ENCODE data around the gene ZFP36L1. TPM values are rescaled to one million over a fixed set of nuclear protein-coding genes. Genes with fewer than 3 reads are reported as not detected.

The ZFP36L1 gene
- total and polyA plus RNA-seq, 10 of the 15 experiments (the other 5 are each of a cell fraction or from before 2014, with no cell fraction given) = 22.0 to 184 (median 66.1) TPM

- Histone ChIP-seq H2AFZ (ENCODE audit: control insufficient read depth, low read depth, low read length) (no peak overlapping the region), H3K27me3 (replicated peaks in 1 of 2; ENCODE audit: control insufficient read depth in 2 of 2, insufficient read depth in 2 of 2, low read length in 1 of 2) (no peaks in the 10 kb centered on the region), H3K4me1 (ENCODE audit: control insufficient read depth, insufficient read depth, low read length) (peaks cover 32% of the 10 kb centered on the region), H3K9me3 (replicated peaks; ENCODE audit: control insufficient read depth, insufficient read depth, low read length) (no peaks in the 10 kb centered on the region; the same call in 2 of the 3 replicates), H3K4me3 (peak overlapping the region; percentile 97), H3K27ac (ENCODE audit: control insufficient read depth, insufficient read depth) (peak overlapping the region; percentile 100), H3K9ac (ENCODE audit: control insufficient read depth, insufficient read depth, low read length) (peak overlapping the region; percentile 99), H3K79me2 (ENCODE audit: control insufficient read depth, insufficient read depth, low read length) (peaks cover 53% of the 10 kb centered on the region), H3K36me3 (ENCODE audit: control insufficient read depth in 2 of 2, insufficient read depth in 2 of 2, low read length in 1 of 2) (peaks cover 13 to 20% of the 10 kb centered on the region in 2 experiments), H3K4me2 (ENCODE audit: control insufficient read depth, insufficient read depth) (peak overlapping the region; percentile 94), H4K20me1 (ENCODE audit: control insufficient read depth, insufficient read depth) (peaks cover 22% of the 10 kb centered on the region)
- FAIRE-seq = peak; percentile 64
- DNase-seq (ENCODE audit: low read depth, low spot score) = no peak
- RAD21 ChIA-PET (ENCODE audit: unreplicated experiment) = interaction anchor here (0.6 to 10.7 kb wide), 45 partner anchors 18 to 855 kb away, joined by 3 to 244 read pairs (median 5); no protein-coding TSS in a partner anchor
- BruUV-seq (replicated peaks) = no TSS peak
- CTCF ChIA-PET = interaction anchor here (0.7 to 9.5 kb wide), 36 partner anchors 8 to 951 kb away, joined by 3 to 254 read pairs (median 4); no protein-coding TSS in a partner anchor
- in situ Hi-C loops (cut with MboI) (no loop called here), intact Hi-C loops (cut with micrococcal nuclease; ENCODE audit: unreplicated experiment) (loop anchor here (1.0 to 5.0 kb wide), 4 partner anchors 57 to 844 kb away; no protein-coding TSS in a partner anchor)
- 6% methylated on average over 16 of the region's 16 CpGs for WGBS (ENCODE audit: insufficient coverage, insufficient replicate concordance, low lambda C conversion rate, missing lambda C conversion rate)
- peak; percentile 39 for ATAC-seq
- SMC1A ChIA-PET (ENCODE audit: uncharacterized antibody, unreplicated experiment) = interaction anchor here (0.7 to 9.5 kb wide), 38 partner anchors 9 to 955 kb away, joined by 3 to 200 read pairs (median 4); no protein-coding TSS in a partner anchor
- POLR2A ChIA-PET = interaction anchor here (0.5 to 9.5 kb wide), 23 partner anchors 9 to 844 kb away, joined by 3 to 115 read pairs (median 4); no protein-coding TSS in a partner anchor
- TF ChIP-seq, protein P1, sequence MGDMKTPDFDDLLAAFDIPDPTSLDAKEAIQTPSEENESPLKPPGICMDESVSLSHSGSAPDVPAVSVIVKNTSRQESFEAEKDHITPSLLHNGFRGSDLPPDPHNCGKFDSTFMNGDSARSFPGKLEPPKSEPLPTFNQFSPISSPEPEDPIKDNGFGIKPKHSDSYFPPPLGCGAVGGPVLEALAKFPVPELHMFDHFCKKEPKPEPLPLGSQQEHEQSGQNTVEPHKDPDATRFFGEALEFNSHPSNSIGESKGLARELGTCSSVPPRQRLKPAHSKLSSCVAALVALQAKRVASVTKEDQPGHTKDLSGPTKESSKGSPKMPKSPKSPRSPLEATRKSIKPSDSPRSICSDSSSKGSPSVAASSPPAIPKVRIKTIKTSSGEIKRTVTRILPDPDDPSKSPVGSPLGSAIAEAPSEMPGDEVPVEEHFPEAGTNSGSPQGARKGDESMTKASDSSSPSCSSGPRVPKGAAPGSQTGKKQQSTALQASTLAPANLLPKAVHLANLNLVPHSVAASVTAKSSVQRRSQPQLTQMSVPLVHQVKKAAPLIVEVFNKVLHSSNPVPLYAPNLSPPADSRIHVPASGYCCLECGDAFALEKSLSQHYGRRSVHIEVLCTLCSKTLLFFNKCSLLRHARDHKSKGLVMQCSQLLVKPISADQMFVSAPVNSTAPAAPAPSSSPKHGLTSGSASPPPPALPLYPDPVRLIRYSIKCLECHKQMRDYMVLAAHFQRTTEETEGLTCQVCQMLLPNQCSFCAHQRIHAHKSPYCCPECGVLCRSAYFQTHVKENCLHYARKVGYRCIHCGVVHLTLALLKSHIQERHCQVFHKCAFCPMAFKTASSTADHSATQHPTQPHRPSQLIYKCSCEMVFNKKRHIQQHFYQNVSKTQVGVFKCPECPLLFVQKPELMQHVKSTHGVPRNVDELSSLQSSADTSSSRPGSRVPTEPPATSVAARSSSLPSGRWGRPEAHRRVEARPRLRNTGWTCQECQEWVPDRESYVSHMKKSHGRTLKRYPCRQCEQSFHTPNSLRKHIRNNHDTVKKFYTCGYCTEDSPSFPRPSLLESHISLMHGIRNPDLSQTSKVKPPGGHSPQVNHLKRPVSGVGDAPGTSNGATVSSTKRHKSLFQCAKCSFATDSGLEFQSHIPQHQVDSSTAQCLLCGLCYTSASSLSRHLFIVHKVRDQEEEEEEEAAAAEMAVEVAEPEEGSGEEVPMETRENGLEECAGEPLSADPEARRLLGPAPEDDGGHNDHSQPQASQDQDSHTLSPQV (IDR thresholded peaks at IDR 0.05) = peak; percentile 24; the same call in 1 of the 2 replicates
- TF ChIP-seq, protein P2, sequence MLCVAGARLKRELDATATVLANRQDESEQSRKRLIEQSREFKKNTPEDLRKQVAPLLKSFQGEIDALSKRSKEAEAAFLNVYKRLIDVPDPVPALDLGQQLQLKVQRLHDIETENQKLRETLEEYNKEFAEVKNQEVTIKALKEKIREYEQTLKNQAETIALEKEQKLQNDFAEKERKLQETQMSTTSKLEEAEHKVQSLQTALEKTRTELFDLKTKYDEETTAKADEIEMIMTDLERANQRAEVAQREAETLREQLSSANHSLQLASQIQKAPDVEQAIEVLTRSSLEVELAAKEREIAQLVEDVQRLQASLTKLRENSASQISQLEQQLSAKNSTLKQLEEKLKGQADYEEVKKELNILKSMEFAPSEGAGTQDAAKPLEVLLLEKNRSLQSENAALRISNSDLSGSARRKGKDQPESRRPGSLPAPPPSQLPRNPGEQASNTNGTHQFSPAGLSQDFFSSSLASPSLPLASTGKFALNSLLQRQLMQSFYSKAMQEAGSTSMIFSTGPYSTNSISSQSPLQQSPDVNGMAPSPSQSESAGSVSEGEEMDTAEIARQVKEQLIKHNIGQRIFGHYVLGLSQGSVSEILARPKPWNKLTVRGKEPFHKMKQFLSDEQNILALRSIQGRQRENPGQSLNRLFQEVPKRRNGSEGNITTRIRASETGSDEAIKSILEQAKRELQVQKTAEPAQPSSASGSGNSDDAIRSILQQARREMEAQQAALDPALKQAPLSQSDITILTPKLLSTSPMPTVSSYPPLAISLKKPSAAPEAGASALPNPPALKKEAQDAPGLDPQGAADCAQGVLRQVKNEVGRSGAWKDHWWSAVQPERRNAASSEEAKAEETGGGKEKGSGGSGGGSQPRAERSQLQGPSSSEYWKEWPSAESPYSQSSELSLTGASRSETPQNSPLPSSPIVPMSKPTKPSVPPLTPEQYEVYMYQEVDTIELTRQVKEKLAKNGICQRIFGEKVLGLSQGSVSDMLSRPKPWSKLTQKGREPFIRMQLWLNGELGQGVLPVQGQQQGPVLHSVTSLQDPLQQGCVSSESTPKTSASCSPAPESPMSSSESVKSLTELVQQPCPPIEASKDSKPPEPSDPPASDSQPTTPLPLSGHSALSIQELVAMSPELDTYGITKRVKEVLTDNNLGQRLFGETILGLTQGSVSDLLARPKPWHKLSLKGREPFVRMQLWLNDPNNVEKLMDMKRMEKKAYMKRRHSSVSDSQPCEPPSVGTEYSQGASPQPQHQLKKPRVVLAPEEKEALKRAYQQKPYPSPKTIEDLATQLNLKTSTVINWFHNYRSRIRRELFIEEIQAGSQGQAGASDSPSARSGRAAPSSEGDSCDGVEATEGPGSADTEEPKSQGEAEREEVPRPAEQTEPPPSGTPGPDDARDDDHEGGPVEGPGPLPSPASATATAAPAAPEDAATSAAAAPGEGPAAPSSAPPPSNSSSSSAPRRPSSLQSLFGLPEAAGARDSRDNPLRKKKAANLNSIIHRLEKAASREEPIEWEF (IDR thresholded peaks at IDR 0.05; ENCODE audit: insufficient replicate concordance, low read depth, low read length) = no peak
- peak; percentile 53 for TF ChIP-seq NBN (IDR thresholded peaks at IDR 0.05)
- no peak for TF ChIP-seq FOXM1 (IDR thresholded peaks at IDR 0.05; ENCODE audit: low read depth, low read length)
- TF ChIP-seq MTA3 (IDR thresholded peaks at IDR 0.05; ENCODE audit: borderline replicate concordance, low read length) = no peak
- peak; percentile 96 for TF ChIP-seq SMARCA5 (IDR thresholded peaks at IDR 0.05)
- TF ChIP-seq RELB (IDR thresholded peaks at IDR 0.05; ENCODE audit: low read depth) = peak; percentile 19; the same call in 1 of the 2 replicates
- peak; percentile 25; the same call in 1 of the 3 replicates for TF ChIP-seq POU2F2 (IDR thresholded peaks at IDR 0.05; ENCODE audit: borderline replicate concordance, low read depth, low read length)
- TF ChIP-seq ZNF217 (IDR thresholded peaks at IDR 0.05) = no peak
- 0 out of 2 replicates have a peak, but pooled peaks have one; percentile 36 for TF ChIP-seq PAX5 (IDR thresholded peaks at IDR 0.05; ENCODE audit: borderline replicate concordance, low read depth, low read length)
- TF ChIP-seq TARDBP (IDR thresholded peaks at IDR 0.05; ENCODE audit: borderline replicate concordance) = 0 out of 2 replicates have a peak, but pooled peaks have one; percentile 19
Observed at GRCh38 chr14:68788996-68789820, 3.7 kb downstream of the ZFP36L1 start.

Data from GM12878 (cell line).